Kidney (tissue), 14 donors: ENCODE results near the gene ADAMTS15. TPM values are rescaled to one million over a fixed set of nuclear protein-coding genes. Genes with fewer than 3 reads are reported as not detected.

Experiments
- DNase-seq, 5 donors: peaks; one replicate each; pipeline ENCODE4 v3.0.0-alpha.2; 2013 to 2020
- FAIRE-seq: peaks from 2 replicates; lab custom pipeline; 2012; peaks lifted over from hg19 to GRCh38; lab: Jason Lieb, UNC
- H3K27ac ChIP-seq, 2 donors: one replicate each; pipeline ENCODE4 v1.7.0; 2013; ENCODE audit warnings: low read depth in 2 of 2, low read length in 2 of 2, inconsistent platforms in 1 of 2
- H3K27me3 ChIP-seq: one replicate; pipeline ENCODE4 v1.7.1; 2013; ENCODE audit warnings: low read length, inconsistent platforms; ENCODE audit not compliant: control insufficient read depth, insufficient read depth
- H3K36me3 ChIP-seq, 3 donors: one replicate each; pipeline versions ENCODE4 v1.7.0 to v1.7.1; 2013; ENCODE audit warnings: low read length in 3 of 3, control low read depth in 1 of 3, inconsistent platforms in 1 of 3; ENCODE audit not compliant: insufficient read depth in 3 of 3, control insufficient read depth in 2 of 3
- H3K4me1 ChIP-seq, 3 donors: one replicate each; pipeline versions ENCODE4 v1.7.0 to v1.7.1; 2013; ENCODE audit warnings: low read length in 3 of 3, inconsistent platforms in 1 of 3, low read depth in 1 of 3; ENCODE audit not compliant: control insufficient read depth in 2 of 3, insufficient read depth in 2 of 3
- H3K4me3 ChIP-seq, 3 donors: one replicate each; pipeline versions ENCODE4 v1.7.0 to v1.8.1; 2013; ENCODE audit warnings: low read length in 3 of 3, control low read depth in 1 of 3, inconsistent platforms in 1 of 3
- H3K9ac ChIP-seq, 3 donors: one replicate each; pipeline versions ENCODE4 v1.7.0 to v1.7.1; 2013; ENCODE audit warnings: low read length in 3 of 3, control low read depth in 1 of 3, inconsistent platforms in 1 of 3
- H3K9me3 ChIP-seq, 3 donors: one replicate each; pipeline versions ENCODE4 v1.7.0 to v1.7.1; 2013; ENCODE audit warnings: low read length in 3 of 3, control low read depth in 1 of 3, inconsistent platforms in 1 of 3; ENCODE audit not compliant: control insufficient read depth in 2 of 3, insufficient read depth in 1 of 3
- intact Hi-C: fragments of 100-400 bp; cut with DNase I; formaldehyde crosslinking; loops from one replicate; pipeline ENCODE4 v1.11.1; 2022
- polyA plus RNA-seq: library from polyadenylated mRNA; stranded (reverse); fragments of 350-450 nt; fragmentation: Illumina TruSeq; extraction: RNeasy Lipid Tissue Mini Kit (QIAGEN cat#74804); gene quantifications from one replicate; pipeline ENCODE4 v1.2.3, GENCODE V29; 2014; ENCODE audit warnings: low read depth, low replicate concordance; ENCODE audit not compliant: insufficient read depth
- total RNA-seq: library from RNA; stranded (reverse); fragmentation: NEBNext Ultra II Directional; extraction: Animal tissue kit (Norgen Biotek cat#: 25700); gene quantifications from one replicate; pipeline ENCODE4 v1.2.1, GENCODE V29; 2021
- TF ChIP-seq, protein P1 (sequence below): IDR thresholded peaks from 3 replicates; pipeline ENCODE4 v1.5.1; 2012; ENCODE audit warnings: mild to moderate bottlenecking, moderate library complexity, borderline replicate concordance; ENCODE audit not compliant: insufficient read depth; ENCODE audit errors: extremely low read depth
- donor health status: control.
- donor health status: control.
- donor health status: control.
- donor health status: control.
- donor health status: control.
- donor health status: DM: yes; HTN: yes; CAD: no.
- donor health status: Normal renal cell carcinoma (clear cell type).

Gene ADAMTS15
- total and polyA plus RNA-seq, 2 donors from 2014 or later: 3.6 to 6.2 TPM

DNA sequence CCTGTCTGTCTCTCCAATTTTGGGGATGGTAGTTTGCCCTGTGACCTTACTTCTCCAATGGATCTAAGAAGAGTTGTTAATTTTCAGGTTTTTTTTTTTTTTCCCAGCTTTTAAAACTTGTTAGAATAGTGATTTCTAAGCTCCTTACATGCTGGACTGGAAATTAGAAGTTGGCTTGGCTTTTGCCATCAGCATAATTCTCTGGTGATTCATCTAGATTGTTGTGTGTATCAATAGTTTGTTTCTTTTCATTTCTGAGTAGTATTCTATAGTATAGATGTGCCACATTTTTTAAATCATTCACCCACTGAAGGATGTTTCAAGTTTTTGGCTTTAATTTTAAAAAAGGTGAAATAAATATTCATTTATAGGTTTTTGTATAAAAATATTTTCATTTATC, 51.4 kb downstream of the ADAMTS15 start:
- Histone ChIP-seq H3K4me3 (no peak overlapping the region), H3K9me3 (peaks cover 0 to 4% (median 0%) of the 10 kb centered on the region in 3 donors), H3K27ac (no peak overlapping the region), H3K27me3 (no peaks in the 10 kb centered on the region), H3K36me3 (no peaks in the 10 kb centered on the region), H3K9ac (no peak overlapping the region), H3K4me1 (no peaks in the 10 kb centered on the region)
- DNase-seq (no peak), FAIRE-seq (no peak)
- TF ChIP-seq, protein P1, sequence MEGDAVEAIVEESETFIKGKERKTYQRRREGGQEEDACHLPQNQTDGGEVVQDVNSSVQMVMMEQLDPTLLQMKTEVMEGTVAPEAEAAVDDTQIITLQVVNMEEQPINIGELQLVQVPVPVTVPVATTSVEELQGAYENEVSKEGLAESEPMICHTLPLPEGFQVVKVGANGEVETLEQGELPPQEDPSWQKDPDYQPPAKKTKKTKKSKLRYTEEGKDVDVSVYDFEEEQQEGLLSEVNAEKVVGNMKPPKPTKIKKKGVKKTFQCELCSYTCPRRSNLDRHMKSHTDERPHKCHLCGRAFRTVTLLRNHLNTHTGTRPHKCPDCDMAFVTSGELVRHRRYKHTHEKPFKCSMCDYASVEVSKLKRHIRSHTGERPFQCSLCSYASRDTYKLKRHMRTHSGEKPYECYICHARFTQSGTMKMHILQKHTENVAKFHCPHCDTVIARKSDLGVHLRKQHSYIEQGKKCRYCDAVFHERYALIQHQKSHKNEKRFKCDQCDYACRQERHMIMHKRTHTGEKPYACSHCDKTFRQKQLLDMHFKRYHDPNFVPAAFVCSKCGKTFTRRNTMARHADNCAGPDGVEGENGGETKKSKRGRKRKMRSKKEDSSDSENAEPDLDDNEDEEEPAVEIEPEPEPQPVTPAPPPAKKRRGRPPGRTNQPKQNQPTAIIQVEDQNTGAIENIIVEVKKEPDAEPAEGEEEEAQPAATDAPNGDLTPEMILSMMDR: no peak
- intact Hi-C loops: no loop called here

DNA sequence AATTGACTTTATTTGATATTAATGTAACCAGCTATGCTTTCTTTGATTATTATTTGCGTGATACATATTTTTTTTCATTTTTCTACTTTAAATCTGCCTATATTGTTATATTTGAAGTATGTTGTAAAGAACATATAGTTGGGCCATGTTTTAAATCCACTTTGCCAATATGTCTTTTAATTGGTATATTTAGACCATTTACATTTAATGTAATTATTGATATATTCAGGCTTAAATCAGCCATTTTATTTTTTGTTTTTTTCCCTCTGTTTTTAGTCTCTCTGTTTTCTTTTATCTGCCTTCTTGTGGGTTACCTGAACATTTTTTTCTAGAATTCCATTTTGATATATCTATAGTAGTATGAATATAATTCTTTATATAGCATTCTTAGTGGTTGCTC, 55.9 kb downstream of the ADAMTS15 start:
- FAIRE-seq: peak; percentile 60
- intact Hi-C loops: no loop called here

DNA sequence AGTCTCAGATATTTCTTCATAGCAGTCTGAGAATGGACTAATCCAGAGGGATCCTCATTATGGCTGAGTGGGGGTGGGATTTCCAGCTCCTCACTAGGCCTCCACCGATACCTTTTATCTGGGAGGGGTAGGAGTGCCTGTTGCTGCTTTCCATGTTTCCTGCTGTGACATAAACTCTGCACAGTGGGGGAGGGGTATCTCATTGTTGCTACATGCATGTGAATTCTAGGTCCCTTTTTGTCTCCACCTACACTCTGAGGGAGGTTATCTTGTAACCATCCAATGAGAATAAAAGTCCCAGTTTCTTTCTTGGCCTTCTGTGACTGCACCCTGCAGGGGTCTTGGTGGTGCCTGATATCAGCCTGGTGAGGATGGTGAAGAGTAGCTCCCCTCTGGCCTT, 60.5 kb downstream of the ADAMTS15 start:
- Histone ChIP-seq H3K27me3 (no peaks in the 10 kb centered on the region), H3K9ac (no peak overlapping the region), H3K4me3 (no peak overlapping the region), H3K36me3 (no peaks in the 10 kb centered on the region), H3K27ac (no peak overlapping the region), H3K4me1 (peaks cover 0 to 2% (median 0%) of the 10 kb centered on the region in 3 donors), H3K9me3 (peaks cover 0 to 7% (median 0%) of the 10 kb centered on the region in 3 donors)
- FAIRE-seq: no peak
- TF ChIP-seq, protein P1: no peak
- intact Hi-C loops: no loop called here
- no peak for DNase-seq

More for the DNA sequence above, 55.9 kb downstream of the ADAMTS15 start:
- H3K4me3 ChIP-seq: no peak overlapping the region
- peaks cover 0 to 7% (median 0%) of the 10 kb centered on the region in 3 donors for H3K9me3 ChIP-seq
- no peaks in the 10 kb centered on the region for H3K27me3 ChIP-seq
- no peak overlapping the region for H3K27ac ChIP-seq
- no peak overlapping the region for H3K9ac ChIP-seq
- no peaks in the 10 kb centered on the region for H3K36me3 ChIP-seq
- no peaks in the 10 kb centered on the region for H3K4me1 ChIP-seq
- TF ChIP-seq, protein P1: no peak
- DNase-seq: no peak

DNA sequence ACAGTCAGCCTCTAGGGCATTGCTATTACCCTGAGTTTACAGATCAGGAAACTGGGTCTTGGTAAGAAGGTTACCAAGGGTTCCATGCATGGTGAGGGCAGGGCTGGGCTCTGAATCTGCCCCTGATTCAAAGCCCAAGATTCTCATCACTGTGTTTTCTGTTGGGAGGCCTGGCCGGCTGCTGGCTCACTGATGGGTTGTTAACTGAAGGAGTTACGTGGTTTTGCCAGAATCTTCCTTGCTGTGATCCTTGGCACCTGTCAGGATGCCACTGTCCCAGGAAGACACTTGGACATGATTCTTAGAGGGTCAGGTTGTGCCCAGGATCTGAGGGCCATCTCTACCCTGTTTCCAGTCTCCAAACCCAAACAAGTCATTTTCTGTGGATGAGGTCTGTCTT, 61.5 kb downstream of the ADAMTS15 start:
- no peak for DNase-seq
- intact Hi-C loops: no loop called here
- H3K27me3 ChIP-seq: no peaks in the 10 kb centered on the region
- no peak overlapping the region for H3K9ac ChIP-seq
- H3K27ac ChIP-seq: no peak overlapping the region
- FAIRE-seq: no peak
- TF ChIP-seq, protein P1: no peak
- H3K36me3 ChIP-seq: no peaks in the 10 kb centered on the region
- H3K4me3 ChIP-seq: no peak overlapping the region
- peaks cover 0 to 2% (median 0%) of the 10 kb centered on the region in 3 donors for H3K4me1 ChIP-seq
- peaks cover 0 to 7% (median 0%) of the 10 kb centered on the region in 3 donors for H3K9me3 ChIP-seq
